ENCODE data around the gene ATG5.

- no peak for TF ChIP-seq POLR2A (IDR thresholded peaks at IDR 0.05; ENCODE audit: low read depth)
- TF ChIP-seq CTCF (IDR thresholded peaks at IDR 0.05), result no peak
- TF ChIP-seq EP300 (IDR thresholded peaks at IDR 0.05), result no peak
- TF ChIP-seq POLR2AphosphoS5 (IDR thresholded peaks at IDR 0.05), result no peak
Measured at GRCh38 chr6:106272287-106272686, 53.3 kb downstream of the ATG5 start.
